Measurements from ENCODE around the gene NFE2.

The NFE2 gene

GRCh38 chr12:54303640-54304039 is 2.8 kb upstream of the NFE2 start:
- H3K4me1 ChIP-seq (ENCODE audit: insufficient read depth, low read length): peaks cover 7% of the 10 kb centered on the region
- H3K27ac ChIP-seq (ENCODE audit: low read depth, low read length): no peak overlapping the region
- no peak overlapping the region for H3K9ac ChIP-seq (ENCODE audit: low read length)
- no peak overlapping the region for H3K4me3 ChIP-seq (ENCODE audit: low read depth in 1 of 2, low read length in 2 of 2)
- H3K9me3 ChIP-seq (ENCODE audit: low read length): no peaks in the 10 kb centered on the region
- H3K27me3 ChIP-seq (ENCODE audit: control insufficient read depth in 1 of 2, insufficient read depth in 2 of 2, low read length in 2 of 2): peaks cover 19 to 32% of the 10 kb centered on the region in 2 donors
- H3K36me3 ChIP-seq (ENCODE audit: insufficient read depth, low read length): no peaks in the 10 kb centered on the region

- Histone ChIP-seq H3K27me3 (ENCODE audit: control insufficient read depth in 1 of 2, insufficient read depth in 2 of 2, low read length in 2 of 2) (peaks cover 21 to 37% of the 10 kb centered on the region in 2 donors), H3K9me3 (ENCODE audit: low read length) (no peaks in the 10 kb centered on the region), H3K4me1 (ENCODE audit: insufficient read depth, low read length) (peaks cover 7% of the 10 kb centered on the region), H3K9ac (ENCODE audit: low read length) (no peak overlapping the region), H3K27ac (ENCODE audit: low read depth, low read length) (no peak overlapping the region), H3K4me3 (ENCODE audit: low read depth in 1 of 2, low read length in 2 of 2) (no peak overlapping the region), H3K36me3 (ENCODE audit: insufficient read depth, low read length) (no peaks in the 10 kb centered on the region)
Observed at GRCh38 chr12:54301428-54302048, 723 bp upstream of the NFE2 start.

- no peaks in the 10 kb centered on the region for H3K9me3 ChIP-seq (ENCODE audit: low read length)
- H3K9ac ChIP-seq (ENCODE audit: low read length): no peak overlapping the region
- H3K27ac ChIP-seq (ENCODE audit: low read depth, low read length): no peak overlapping the region
- no peaks in the 10 kb centered on the region for H3K36me3 ChIP-seq (ENCODE audit: insufficient read depth, low read length)
- H3K4me1 ChIP-seq (ENCODE audit: insufficient read depth, low read length): peaks cover 7% of the 10 kb centered on the region
- H3K4me3 ChIP-seq (ENCODE audit: low read depth in 1 of 2, low read length in 2 of 2): peak overlapping the region in 1 of 2 donors; percentile 20
- H3K27me3 ChIP-seq (ENCODE audit: control insufficient read depth in 1 of 2, insufficient read depth in 2 of 2, low read length in 2 of 2): peaks cover 21 to 37% of the 10 kb centered on the region in 2 donors
Observed at GRCh38 chr12:54300225-54300731, 537 bp downstream of the NFE2 start.

- Histone ChIP-seq H3K4me1 (ENCODE audit: insufficient read depth, low read length) (peaks cover 7% of the 10 kb centered on the region), H3K27ac (ENCODE audit: low read depth, low read length) (no peak overlapping the region), H3K9me3 (ENCODE audit: low read length) (no peaks in the 10 kb centered on the region), H3K4me3 (ENCODE audit: low read depth in 1 of 2, low read length in 2 of 2) (no peak overlapping the region), H3K9ac (ENCODE audit: low read length) (no peak overlapping the region), H3K36me3 (ENCODE audit: insufficient read depth, low read length) (no peaks in the 10 kb centered on the region), H3K27me3 (ENCODE audit: control insufficient read depth in 1 of 2, insufficient read depth in 2 of 2, low read length in 2 of 2) (peaks cover 21 to 37% of the 10 kb centered on the region in 2 donors)
Observed at GRCh38 chr12:54299515-54300224, 1.1 kb downstream of the NFE2 start.

GRCh38 chr12:54298904-54299303 is 1.9 kb downstream of the NFE2 start:
- H3K9me3 ChIP-seq (ENCODE audit: low read length): no peaks in the 10 kb centered on the region
- peaks cover 21 to 33% of the 10 kb centered on the region in 2 donors for H3K27me3 ChIP-seq (ENCODE audit: control insufficient read depth in 1 of 2, insufficient read depth in 2 of 2, low read length in 2 of 2)
- H3K4me3 ChIP-seq (ENCODE audit: low read depth in 1 of 2, low read length in 2 of 2): no peak overlapping the region
- H3K27ac ChIP-seq (ENCODE audit: low read depth, low read length): no peak overlapping the region
- no peaks in the 10 kb centered on the region for H3K36me3 ChIP-seq (ENCODE audit: insufficient read depth, low read length)
- H3K9ac ChIP-seq (ENCODE audit: low read length): no peak overlapping the region
- H3K4me1 ChIP-seq (ENCODE audit: insufficient read depth, low read length): peaks cover 7% of the 10 kb centered on the region

- Histone ChIP-seq H3K4me3 (ENCODE audit: low read depth in 1 of 2, low read length in 2 of 2) (no peak overlapping the region), H3K36me3 (ENCODE audit: insufficient read depth, low read length) (no peaks in the 10 kb centered on the region), H3K9me3 (ENCODE audit: low read length) (no peaks in the 10 kb centered on the region), H3K9ac (ENCODE audit: low read length) (no peak overlapping the region), H3K27ac (ENCODE audit: low read depth, low read length) (no peak overlapping the region), H3K27me3 (ENCODE audit: control insufficient read depth in 1 of 2, insufficient read depth in 2 of 2, low read length in 2 of 2) (peaks cover 21 to 32% of the 10 kb centered on the region in 2 donors), H3K4me1 (ENCODE audit: insufficient read depth, low read length) (peaks cover 7% of the 10 kb centered on the region)
Observed at GRCh38 chr12:54296393-54297099, 4.3 kb downstream of the NFE2 start.

GRCh38 chr12:54294953-54295566 is 5.8 kb downstream of the NFE2 start:
- no peak overlapping the region for H3K27ac ChIP-seq (ENCODE audit: low read depth, low read length)

GRCh38 chr12:54294152-54294952 is 6.5 kb downstream of the NFE2 start:
- H3K9ac ChIP-seq (ENCODE audit: low read length): no peak overlapping the region
- H3K4me1 ChIP-seq (ENCODE audit: insufficient read depth, low read length): no peaks in the 10 kb centered on the region
- no peak overlapping the region for H3K4me3 ChIP-seq (ENCODE audit: low read depth in 1 of 2, low read length in 2 of 2)
- no peaks in the 10 kb centered on the region for H3K36me3 ChIP-seq (ENCODE audit: insufficient read depth, low read length)
- H3K27me3 ChIP-seq (ENCODE audit: control insufficient read depth in 1 of 2, insufficient read depth in 2 of 2, low read length in 2 of 2): peaks cover 9 to 12% of the 10 kb centered on the region in 2 donors
- H3K9me3 ChIP-seq (ENCODE audit: low read length): no peaks in the 10 kb centered on the region
- H3K27ac ChIP-seq (ENCODE audit: low read depth, low read length): no peak overlapping the region

More at GRCh38 chr12:54294953-54295566, 5.8 kb downstream of the NFE2 start:
- Histone ChIP-seq H3K36me3 (ENCODE audit: insufficient read depth, low read length) (no peaks in the 10 kb centered on the region), H3K4me3 (ENCODE audit: low read depth in 1 of 2, low read length in 2 of 2) (no peak overlapping the region), H3K9ac (ENCODE audit: low read length) (no peak overlapping the region), H3K9me3 (ENCODE audit: low read length) (no peaks in the 10 kb centered on the region), H3K4me1 (ENCODE audit: insufficient read depth, low read length) (no peaks in the 10 kb centered on the region), H3K27me3 (ENCODE audit: control insufficient read depth in 1 of 2, insufficient read depth in 2 of 2, low read length in 2 of 2) (peaks cover 13 to 19% of the 10 kb centered on the region in 2 donors)

GRCh38 chr12:54292931-54293241 is 7.9 kb downstream of the NFE2 start:
- no peaks in the 10 kb centered on the region for H3K9me3 ChIP-seq (ENCODE audit: low read length)
- no peak overlapping the region for H3K27ac ChIP-seq (ENCODE audit: low read depth, low read length)
- H3K4me1 ChIP-seq (ENCODE audit: insufficient read depth, low read length): no peaks in the 10 kb centered on the region
- H3K4me3 ChIP-seq (ENCODE audit: low read depth in 1 of 2, low read length in 2 of 2): no peak overlapping the region
- no peak overlapping the region for H3K9ac ChIP-seq (ENCODE audit: low read length)
- H3K36me3 ChIP-seq (ENCODE audit: insufficient read depth, low read length): peaks cover 4% of the 10 kb centered on the region
- no peaks in the 10 kb centered on the region for H3K27me3 ChIP-seq (ENCODE audit: control insufficient read depth in 1 of 2, insufficient read depth in 2 of 2, low read length in 2 of 2)

- H3K4me3 ChIP-seq (ENCODE audit: low read depth in 1 of 2, low read length in 2 of 2): no peak overlapping the region
- peaks cover 10% of the 10 kb centered on the region for H3K36me3 ChIP-seq (ENCODE audit: insufficient read depth, low read length)
- no peaks in the 10 kb centered on the region for H3K4me1 ChIP-seq (ENCODE audit: insufficient read depth, low read length)
- no peaks in the 10 kb centered on the region for H3K9me3 ChIP-seq (ENCODE audit: low read length)
- no peaks in the 10 kb centered on the region for H3K27me3 ChIP-seq (ENCODE audit: control insufficient read depth in 1 of 2, insufficient read depth in 2 of 2, low read length in 2 of 2)
- no peak overlapping the region for H3K9ac ChIP-seq (ENCODE audit: low read length)
- no peak overlapping the region for H3K27ac ChIP-seq (ENCODE audit: low read depth, low read length)
Observed at GRCh38 chr12:54292083-54292930, 8.5 kb downstream of the NFE2 start.
